GM19324 (cell line): ENCODE data around the gene PALLD.
"Not testable (repeated sequence)": the region's sequence is repeated elsewhere in the genome, so short reads cannot be mapped to it uniquely, and the experiment has no call there.

ENCODE experiments used
- ATAC-seq: cut with Tn5 transposase; IDR thresholded peaks from one replicate; pipeline ENCODE4 v1.9.1; 2021; ENCODE audit warnings: mild to moderate bottlenecking, moderate library complexity; ENCODE audit not compliant: unreplicated experiment, low FRiP score

The PALLD gene

DNA sequence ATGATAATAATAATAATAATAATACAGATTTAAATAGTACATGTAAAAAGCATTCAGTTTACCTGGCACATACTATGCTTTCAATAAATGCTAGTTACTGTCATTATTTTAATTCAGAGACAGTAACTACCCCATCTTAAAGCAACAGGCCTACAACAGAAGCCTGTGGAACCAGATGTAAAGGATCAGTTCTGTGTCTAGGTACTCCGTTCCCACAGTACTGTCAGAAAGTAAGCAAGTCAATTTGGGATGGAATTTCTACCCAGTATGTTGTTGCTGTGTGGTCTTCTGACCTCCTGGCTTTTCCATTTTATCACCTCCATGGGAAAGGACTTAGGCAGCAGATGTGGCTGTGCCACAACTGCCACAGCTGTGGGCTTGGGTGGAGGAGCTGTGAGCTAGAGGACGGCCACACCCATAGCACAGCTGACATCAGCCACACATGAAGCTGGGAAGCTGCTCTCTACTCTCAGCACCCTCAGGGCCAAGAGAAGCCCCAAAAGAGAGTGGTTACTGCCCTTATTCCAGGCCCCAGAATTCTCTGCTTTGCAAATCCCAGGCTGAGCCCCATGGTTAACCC, 410.4 kb downstream of the PALLD start:
- no peak for ATAC-seq

DNA sequence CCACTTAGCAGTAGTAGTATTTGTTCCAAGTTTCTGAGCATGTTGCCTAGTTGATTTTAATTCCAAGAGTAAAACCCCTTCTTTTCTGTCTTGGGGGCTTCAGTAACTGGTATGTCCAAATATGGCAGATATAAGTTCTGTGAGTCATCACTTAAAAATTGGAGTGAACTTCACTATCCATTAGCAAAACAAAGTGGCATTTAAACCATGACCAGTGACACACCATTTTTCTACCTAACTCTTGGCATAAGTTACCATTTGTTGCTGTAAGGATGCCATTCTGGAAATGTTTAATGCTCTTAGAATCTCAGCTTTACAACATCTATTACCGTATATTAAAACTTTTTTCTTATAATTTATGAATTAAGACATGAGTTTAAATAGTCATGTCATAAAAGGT, 411.2 kb downstream of the PALLD start:
- ATAC-seq = no peak

DNA sequence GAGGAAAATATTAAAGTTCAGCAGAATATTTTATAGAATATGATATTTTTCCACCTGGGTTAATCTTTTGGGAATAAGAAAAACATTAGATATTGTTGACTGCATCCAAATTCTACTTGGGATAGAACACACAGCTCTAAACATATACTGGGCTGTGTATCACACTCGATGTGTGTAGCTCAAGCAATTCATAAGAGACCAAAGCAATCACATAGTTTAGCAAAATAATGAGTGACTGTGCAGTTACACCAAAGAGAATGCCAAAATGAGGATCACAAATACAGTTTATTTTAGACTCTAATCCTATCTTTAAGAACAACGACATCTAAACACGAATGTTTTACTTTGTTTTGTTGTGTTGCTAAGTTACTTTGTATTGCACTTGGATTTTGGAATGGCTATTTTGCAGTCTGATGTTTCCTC, 412.0 kb downstream of the PALLD start:
- ATAC-seq = no peak

DNA sequence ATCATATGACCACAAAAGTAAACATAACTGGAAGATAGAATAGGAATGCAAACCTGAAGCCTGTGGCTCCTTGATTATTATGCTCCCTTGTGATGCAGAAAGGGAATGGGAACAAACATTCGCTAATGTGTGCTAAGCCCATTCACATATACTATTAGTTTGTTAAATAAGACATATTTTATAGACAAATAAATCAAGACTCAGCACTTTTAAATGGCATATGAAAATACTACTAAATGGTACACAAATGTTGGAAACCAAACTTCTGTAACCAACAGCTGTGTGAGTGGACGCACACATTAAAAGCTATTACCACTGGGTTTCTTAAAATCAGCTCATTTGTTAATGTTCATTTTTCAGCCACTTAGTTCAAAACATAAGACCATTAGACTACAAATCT, 417.2 kb downstream of the PALLD start:
- ATAC-seq = no peak

DNA sequence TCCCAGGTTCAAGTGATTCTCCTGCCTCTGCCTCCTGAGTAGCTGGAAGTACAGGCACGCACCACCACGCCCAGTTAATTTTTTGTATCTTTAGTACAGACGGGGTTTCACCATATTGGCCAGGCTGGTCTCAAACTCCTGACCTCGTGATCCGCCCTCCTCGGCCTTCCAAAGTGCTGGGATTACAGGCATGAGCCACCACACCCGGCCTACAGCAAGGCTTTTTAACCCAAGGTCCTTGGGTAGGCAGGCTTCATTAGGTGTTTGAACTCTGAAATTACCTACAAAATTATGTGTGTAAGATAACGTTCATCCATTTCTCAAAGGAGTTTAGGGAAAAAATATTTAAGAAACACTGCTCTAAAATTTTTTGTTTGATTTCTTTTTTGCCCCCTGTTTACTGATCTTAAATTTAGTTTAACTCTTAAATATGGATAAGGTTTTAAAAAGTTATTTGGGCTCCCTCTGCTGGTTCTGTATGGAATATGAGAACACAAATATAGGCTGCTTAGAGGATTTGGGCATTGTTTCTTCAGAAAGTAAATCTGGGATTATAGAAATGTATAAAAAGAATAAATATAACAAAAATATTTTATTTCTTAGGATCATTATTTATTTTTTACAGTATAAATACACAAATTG, 420.4 kb downstream of the PALLD start:
- no peak for ATAC-seq

DNA sequence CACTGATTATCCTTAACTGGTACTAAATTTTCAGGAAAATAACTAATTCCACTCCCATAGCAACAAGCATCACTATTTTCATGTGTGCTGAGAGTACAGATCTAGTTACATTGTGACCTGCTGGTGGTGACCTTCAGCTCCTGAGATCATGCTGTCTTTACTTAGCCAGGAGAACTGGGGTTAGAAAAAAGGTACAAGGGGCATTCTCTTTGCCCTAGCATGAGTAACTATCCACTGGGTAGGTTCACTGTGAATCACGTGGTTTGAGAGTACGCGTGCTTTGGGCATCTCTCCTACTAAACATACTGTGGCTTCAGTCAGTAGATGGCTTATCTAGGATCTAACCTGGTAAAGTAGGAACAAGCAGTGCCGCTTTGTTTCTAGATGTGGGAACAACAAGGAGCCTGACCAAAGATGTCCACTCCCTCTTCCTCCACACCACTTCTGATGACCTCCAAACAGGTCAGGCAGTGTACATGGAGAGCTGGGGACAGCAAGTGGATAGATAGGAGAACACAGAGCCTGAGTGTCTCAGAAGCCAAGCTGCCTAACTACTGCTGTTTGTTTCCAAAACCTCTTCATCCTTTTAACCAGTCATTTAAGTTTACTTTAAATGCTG, 423.0 kb downstream of the PALLD start:
- ATAC-seq = no peak

DNA sequence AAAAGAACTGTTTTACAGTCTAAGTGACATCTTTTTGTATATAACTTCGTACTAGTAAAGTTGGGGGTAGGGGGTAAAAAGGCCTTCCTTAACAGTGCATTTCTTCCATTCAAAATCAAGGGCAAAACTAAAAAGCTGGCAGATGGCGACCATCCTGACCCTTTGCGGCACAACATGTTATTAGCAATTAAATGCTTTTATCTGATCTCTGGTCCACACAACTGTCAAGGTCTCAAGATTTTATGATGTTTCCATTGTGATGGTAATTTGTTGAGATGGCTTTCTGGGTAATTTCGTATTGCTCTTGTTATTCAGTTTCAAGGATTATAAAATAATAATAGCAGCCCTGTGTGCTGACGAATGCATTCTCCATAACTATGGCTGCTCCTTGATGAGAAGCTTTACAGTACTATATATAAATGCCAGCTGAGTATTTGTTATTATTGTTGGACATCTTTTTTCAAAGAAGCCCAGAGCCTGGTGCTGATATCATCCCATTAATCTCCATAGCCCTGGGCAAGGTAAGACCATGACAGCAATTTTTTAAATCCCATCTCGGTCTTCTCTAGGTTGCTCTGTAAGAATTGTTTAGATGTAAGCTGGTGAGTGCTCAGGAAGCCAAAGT, 423.7 kb downstream of the PALLD start:
- ATAC-seq = no peak

DNA sequence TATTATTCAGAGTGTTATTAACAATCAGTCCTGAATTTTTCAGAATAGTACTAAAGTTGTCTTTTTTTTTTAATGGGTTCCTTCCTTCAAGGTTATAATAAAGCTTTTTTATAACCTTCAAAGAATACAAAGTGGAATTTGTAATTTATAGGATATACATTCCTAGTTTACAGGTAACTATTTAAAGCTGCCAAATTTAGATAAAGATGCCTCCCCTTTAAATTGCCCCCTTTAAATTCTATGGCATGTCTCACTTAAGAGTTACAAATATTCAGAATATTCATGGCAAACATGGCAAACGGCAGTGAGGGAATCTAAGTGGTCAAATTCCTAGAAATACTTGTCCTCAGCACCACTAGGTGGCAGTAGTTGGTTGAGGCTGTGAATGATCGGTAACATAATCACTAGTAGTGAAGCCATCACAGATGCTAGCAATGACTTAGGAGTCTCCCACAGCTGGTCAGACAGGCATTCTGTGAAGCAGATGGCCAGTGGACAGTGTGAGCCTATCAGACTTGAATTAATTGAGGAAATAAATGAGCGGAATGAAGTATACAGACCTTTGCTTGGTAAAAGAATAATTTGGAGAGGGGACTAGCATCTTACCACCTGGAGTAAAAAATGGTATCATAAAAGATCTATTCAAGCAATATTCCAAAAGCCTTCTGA, 426.8 kb downstream of the PALLD start:
- ATAC-seq = peak; percentile 57

DNA sequence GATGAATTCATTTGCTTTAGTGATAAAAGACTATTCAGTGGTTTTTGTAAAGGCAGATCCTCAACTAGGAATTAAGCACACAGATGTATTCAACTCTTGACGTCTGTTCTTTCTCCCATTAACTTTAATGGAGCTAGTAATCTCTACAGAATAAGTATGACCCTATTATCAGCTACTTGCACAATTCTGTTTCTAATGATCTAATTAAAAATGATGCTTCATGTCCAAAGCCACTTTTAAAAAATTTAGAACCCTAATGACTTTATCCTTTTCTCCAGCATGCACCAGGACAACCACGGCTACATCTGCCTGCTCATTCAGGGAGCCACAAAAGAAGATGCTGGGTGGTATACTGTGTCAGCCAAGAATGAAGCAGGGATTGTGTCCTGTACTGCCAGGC, 427.8 kb downstream of the PALLD start:
- no peak for ATAC-seq

DNA sequence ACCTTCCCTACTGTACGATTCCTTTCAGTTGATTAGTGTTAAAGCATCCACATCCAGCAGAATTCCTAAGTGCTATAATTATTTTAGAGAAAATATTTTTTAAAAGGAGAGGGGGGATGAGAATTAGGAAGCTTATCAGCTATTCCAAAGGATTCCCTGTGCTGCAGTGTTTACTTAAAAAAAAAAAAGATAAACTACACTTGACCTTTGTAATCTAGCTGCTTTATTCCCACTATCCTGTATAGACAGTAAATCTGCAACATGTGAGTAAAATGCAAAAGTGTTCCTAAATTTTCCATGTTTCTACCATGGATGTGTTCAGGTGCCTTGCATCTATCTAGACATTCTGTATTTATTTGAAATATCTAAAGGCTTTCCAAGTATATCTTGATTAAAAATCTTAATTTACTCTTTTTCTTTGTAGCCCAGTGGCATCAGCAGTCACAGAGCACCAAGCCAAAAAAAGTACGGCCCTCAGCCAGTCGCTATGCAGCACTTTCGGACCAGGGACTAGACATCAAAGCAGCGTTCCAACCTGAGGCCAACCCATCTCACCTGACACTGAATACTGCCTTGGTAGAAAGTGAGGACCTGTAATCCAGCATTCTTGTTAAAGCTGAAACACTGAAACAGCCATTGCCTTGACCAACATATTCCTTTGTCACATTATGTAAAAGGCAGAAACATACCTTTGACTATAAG, 429.1 kb downstream of the PALLD start:
- no peak for ATAC-seq

DNA sequence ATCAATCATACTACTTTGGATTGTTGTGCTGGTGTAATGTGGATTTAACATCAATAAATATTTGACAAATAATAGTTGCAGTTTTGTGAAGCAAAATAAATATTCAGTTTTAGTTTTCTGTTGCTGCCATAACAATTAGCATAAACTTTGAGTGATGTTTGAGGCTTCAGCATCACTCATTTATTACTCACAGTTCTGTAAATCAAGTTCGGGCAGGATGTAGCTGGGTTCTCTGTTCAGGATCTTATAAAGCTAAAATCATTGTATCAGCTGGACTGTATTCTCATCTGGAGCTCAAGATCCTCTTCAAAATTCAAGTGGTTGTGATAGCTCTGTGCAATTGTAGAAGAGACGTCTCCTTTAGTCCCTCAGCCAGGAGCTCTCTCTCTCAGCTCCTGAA, 431.5 kb downstream of the PALLD start:
- ATAC-seq = no peak

DNA sequence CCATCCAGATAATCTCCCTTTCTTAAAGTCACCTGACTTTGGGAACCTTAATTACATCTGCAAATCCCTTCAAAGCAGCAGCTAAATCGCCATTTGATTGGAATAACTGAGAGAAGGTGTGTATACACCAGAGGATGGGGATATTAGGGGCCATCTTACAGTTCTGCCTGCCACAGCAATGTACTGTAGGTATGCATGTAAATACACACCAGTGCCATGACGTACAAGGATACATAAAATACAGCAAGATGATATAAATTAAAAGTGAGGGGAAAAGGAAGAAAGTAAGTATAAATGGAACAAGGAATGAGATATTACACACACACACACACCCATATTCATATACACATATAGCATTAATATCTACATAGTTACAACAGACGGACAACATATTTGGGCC, 432.0 kb downstream of the PALLD start:
- no peak for ATAC-seq

DNA sequence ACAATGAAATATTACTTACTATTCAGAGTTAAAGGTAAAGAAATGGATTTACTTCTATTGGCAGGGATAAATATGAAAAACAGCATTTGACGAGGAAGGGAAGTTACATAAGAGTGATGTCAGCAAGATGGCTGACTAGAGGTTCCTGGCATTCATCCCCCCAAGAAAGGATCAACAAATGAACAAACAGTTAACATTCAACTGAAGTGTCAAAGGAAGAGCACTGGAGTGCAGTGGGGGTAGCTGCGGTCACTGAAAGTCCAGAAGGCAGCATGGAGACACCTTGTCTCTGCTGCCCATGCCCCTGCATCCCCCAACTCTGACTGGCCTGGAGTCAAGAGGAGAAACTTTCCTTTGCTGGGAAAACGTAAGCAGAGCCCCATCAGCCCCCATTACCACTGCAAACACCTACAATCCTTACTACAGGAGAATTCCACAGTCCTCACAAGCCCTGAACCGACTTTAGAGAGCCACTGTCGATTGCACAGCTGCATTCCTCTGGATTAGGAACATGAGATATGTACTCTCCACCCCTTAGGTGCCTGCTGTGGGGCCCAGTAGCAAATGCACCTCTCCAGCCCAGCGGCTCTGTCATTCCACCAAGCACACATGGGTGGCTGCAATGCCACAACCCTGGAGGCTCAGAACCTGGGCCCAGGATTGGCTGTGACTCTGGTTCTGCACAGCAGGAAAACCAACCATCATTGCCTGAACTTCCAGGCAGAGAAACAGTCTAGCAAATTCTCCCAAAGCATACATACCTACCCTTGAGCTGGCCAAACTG, 433.8 kb downstream of the PALLD start:
- ATAC-seq = no peak

DNA sequence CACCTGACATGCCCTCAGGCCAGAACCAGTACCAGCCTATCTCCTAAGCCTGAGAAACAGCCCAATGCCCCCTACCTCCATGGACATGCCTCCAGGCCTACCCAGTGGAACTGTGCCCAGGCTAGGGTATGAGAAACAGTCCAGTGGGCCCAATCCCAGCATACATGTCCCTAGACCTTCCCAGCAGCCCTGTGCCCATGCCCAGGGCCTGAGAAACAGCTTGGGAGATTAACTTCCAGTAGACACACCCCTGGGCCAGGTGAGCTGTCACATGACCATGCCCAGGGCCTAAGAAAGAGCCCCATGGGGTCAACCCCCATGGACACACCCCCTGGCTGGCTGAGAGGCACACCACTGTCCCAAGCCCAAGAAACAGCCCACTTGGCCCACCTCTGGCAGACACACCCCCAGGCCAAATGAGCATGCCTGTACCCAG, 434.4 kb downstream of the PALLD start:
- no peak for ATAC-seq

DNA sequence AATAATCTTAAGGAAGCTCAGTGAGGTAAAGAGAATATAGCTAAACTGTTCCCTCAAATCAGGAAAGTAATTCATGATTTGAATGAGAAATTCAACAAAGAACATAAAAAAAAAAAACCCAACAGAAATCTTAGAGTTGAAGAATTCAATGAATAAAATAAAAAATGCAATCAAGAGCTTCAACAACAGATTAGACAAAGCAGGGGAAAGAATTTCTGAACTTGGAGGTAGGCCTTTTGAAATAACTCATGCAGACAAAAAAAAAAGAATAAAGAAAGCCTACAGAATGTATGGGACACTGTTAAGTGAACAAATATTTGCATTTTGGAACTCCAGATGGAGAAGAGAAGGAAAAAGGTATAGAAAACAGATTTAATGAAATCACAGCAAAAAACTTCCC, 435.3 kb downstream of the PALLD start:
- no peak for ATAC-seq

DNA sequence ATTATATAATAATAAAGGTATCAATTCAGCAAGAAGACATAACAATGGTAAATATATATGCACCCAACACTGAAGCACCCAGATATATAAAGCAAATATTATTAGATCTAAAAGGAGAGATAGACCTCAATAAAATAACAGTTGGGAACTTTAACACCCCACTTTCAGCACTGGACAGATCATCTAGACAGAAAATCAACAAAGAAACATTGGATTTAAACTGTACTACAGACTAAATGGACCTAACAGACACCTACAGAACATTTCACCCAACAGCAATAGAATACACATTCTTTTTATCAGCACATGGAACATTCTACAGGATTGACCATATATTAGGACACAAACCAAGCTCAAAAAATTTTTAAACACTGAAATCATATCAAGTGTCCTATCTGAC, 436.6 kb downstream of the PALLD start:
- no peak for ATAC-seq

DNA sequence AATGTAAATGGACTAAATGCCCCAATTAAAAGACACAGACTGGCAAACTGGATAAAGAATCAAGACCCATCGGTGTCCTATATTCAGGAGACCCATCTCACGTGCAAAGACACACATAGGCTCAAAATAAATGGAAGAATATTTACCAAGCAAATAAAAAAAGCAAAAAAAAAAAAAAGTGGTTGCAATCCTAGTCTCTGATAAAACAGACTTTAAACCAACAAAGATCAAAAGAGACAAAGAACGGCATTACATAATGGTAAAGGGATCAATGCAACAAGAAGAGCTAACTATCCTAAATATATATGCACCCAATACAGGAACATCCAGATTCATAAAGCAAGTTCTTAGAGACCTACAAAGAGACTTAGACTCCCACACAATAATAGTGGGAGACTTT, 440.6 kb downstream of the PALLD start:
- ATAC-seq = not testable (repeated sequence)

DNA sequence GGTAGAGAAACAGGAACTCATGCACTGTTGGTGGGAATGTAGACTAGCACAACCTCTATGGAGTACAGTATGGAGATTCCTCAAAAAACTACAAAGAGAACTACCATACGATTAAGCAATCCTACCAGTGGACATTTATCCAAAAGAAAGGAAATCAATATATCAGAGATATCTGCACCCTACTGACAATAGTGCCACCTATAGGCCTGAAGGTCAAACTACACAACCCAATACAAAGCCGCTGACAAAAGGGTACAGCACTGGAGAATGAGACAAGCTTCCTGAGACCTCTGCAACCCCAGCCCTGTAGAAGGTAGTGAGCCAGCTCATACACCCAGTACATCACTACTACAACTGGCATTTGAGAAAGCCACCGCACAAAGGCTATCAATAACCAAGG, 446.1 kb downstream of the PALLD start:
- no peak for ATAC-seq

DNA sequence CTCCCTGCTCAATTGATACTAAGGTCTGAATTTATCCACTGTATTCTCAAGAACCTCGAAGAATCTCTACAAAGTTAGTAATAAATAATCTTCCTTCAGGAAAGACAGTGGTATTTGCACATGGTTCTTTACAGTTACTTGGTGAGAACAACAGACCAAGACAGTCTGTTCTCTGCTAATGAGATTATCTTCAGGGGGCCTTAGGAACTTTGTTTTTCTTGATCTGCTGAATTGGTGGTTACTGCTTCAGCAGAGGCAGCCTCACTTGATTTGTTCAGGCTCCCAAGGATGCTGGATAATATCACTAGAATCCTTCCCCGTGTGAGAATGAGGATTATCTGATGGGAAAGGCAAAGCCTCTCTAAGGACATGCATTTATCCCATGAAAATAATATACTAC, 448.4 kb downstream of the PALLD start:
- ATAC-seq = no peak

DNA sequence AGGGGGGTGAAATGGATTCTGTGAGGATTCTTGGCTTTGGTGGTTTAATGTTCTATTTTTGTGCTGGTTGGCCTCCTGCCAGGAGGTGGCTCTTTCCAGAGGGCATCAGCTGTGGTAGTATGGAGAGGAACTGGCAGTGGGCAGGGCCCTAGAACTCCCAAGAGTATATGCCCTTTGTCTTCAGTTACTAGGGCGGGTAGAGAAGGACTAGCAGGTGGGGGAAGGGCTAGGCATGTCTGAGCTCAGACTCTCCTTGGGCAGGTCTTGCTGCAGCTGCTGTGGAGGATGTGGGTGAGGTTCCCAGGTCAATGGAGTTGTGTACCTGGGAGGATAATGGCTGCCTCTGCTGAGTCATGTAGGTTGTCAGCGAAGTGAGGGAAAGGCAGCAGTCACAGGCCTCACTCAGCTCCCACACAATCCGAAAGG, 456.0 kb downstream of the PALLD start:
- ATAC-seq = not testable (repeated sequence)
